Smooth muscle cell of the umbilical artery (primary cell): ENCODE data around the gene KCTD14. TPM values are rescaled to one million over a fixed set of nuclear protein-coding genes. Genes with fewer than 3 reads are reported as not detected.

Source experiments
- total RNA-seq: library from RNA; depleted of rRNA; stranded (reverse); fragments of >200 nt; gene quantifications from 2 replicates; pipeline ENCODE4 v1.2.3, GENCODE V29; 2014

The KCTD14 gene
- 0.30 and 0.42 TPM in 2 replicates for total RNA-seq

GRCh38 chr11:78022397-78023396, at the start of gene KCTD14:
KCTD14 (minus strand) TSS chr11:78023276; CDS start chr11:78023249, 27 bp downstream.

GRCh38 chr11:78063440-78064181, 40.5 kb upstream of the KCTD14 start, which contains the start of gene THRSP:
THRSP (plus strand) TSS chr11:78063861; CDS start chr11:78063882, 21 bp downstream.

GRCh38 chr11:77994434-77995362, 28.4 kb downstream of the KCTD14 start, which contains the start of gene INTS4:
INTS4 (minus strand) TSS chr11:77994668; CDS start chr11:77994643, 25 bp downstream.

Other genes with a start within 250 kb of the KCTD14 start
- gene RSF1, start 202.6 kb downstream of the KCTD14 start, total RNA-seq: 43.4 and 58.3 TPM in 2 replicates
- gene AAMDC, start 202.1 kb downstream of the KCTD14 start, total RNA-seq: 14.2 and 36.8 TPM in 2 replicates
- gene INTS4, start 28.6 kb downstream of the KCTD14 start, total RNA-seq: 34.7 and 38.4 TPM in 2 replicates
- not detected in 2 replicates for gene THRSP, start 40.6 kb upstream of the KCTD14 start, total RNA-seq
- 76.0 and 106 TPM in 2 replicates for gene NDUFC2, start 56.6 kb upstream of the KCTD14 start, total RNA-seq
- gene ALG8, start 116.3 kb upstream of the KCTD14 start, total RNA-seq: 33.1 and 38.6 TPM in 2 replicates
- 7.4 and 10.1 TPM in 2 replicates for gene KCTD21, start 165.3 kb upstream of the KCTD14 start, total RNA-seq
- 10.1 and 17.9 TPM in 2 replicates for gene USP35, start 165.6 kb upstream of the KCTD14 start, total RNA-seq